ENCODE results near the gene PCNA. TPM values are rescaled to one million over a fixed set of nuclear protein-coding genes. Genes with fewer than 3 reads are reported as not detected.

PCNA gene
- total RNA-seq, 1 experiment from 2014 or later = 273 TPM

- ChIA-PET CTCF (interaction anchor here (1.5 kb wide), 1 partner anchor 20 kb away, joined by 5 read pairs; no protein-coding TSS in a partner anchor), POLR2A (no interaction called here), RAD21 (ENCODE audit: low non-redundant PET in 1 of 2, low total read pairs in 2 of 2, uncharacterized antibody in 2 of 2, unreplicated experiment in 2 of 2) (no interaction called here)
- peaks cover 0 to 10% of the 10 kb centered on the region in 2 experiments; a peak in 2 of 4 replicates for H3K4me1 ChIP-seq (ENCODE audit: control insufficient read depth in 1 of 2, insufficient read depth in 2 of 2, low read length in 2 of 2)
- DNase-seq (ENCODE audit: low read depth, low spot score) (no peak), ATAC-seq (no peak)
- H4K20me1 ChIP-seq (ENCODE audit: insufficient read depth) = no peaks in the 10 kb centered on the region
- H3K36me3 ChIP-seq (ENCODE audit: control insufficient read depth in 1 of 2, insufficient read depth in 2 of 2, low read length in 2 of 2) = no peaks in the 10 kb centered on the region
- TF ChIP-seq, protein P1, sequence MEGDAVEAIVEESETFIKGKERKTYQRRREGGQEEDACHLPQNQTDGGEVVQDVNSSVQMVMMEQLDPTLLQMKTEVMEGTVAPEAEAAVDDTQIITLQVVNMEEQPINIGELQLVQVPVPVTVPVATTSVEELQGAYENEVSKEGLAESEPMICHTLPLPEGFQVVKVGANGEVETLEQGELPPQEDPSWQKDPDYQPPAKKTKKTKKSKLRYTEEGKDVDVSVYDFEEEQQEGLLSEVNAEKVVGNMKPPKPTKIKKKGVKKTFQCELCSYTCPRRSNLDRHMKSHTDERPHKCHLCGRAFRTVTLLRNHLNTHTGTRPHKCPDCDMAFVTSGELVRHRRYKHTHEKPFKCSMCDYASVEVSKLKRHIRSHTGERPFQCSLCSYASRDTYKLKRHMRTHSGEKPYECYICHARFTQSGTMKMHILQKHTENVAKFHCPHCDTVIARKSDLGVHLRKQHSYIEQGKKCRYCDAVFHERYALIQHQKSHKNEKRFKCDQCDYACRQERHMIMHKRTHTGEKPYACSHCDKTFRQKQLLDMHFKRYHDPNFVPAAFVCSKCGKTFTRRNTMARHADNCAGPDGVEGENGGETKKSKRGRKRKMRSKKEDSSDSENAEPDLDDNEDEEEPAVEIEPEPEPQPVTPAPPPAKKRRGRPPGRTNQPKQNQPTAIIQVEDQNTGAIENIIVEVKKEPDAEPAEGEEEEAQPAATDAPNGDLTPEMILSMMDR (IDR thresholded peaks at IDR 0.05 in 2 of 3, conservative IDR thresholded peaks at IDR 0.05 in 1 of 3; ENCODE audit: borderline replicate concordance in 1 of 3, insufficient read depth in 1 of 3, low read depth in 2 of 3, low read length in 2 of 3) = no peak
- TF ChIP-seq CEBPB (IDR thresholded peaks at IDR 0.05; ENCODE audit: low read depth) (no peak), ZNF274 (IDR thresholded peaks at IDR 0.05; ENCODE audit: low read depth, low read length) (no peak), SIN3A (IDR thresholded peaks at IDR 0.05; ENCODE audit: low read depth) (no peak), SP1 (IDR thresholded peaks at IDR 0.05; ENCODE audit: low read depth) (no peak), MAX (IDR thresholded peaks at IDR 0.05) (no peak), TCF7L2 (IDR thresholded peaks at IDR 0.05; ENCODE audit: borderline replicate concordance, extremely low read depth, insufficient read depth, insufficient read length) (no peak), EGR1 (IDR thresholded peaks at IDR 0.05; ENCODE audit: low read depth) (no peak), EZH2phosphoT487 (IDR thresholded peaks at IDR 0.05; ENCODE audit: borderline replicate concordance) (no peak)
- TF ChIP-seq, protein P2, sequence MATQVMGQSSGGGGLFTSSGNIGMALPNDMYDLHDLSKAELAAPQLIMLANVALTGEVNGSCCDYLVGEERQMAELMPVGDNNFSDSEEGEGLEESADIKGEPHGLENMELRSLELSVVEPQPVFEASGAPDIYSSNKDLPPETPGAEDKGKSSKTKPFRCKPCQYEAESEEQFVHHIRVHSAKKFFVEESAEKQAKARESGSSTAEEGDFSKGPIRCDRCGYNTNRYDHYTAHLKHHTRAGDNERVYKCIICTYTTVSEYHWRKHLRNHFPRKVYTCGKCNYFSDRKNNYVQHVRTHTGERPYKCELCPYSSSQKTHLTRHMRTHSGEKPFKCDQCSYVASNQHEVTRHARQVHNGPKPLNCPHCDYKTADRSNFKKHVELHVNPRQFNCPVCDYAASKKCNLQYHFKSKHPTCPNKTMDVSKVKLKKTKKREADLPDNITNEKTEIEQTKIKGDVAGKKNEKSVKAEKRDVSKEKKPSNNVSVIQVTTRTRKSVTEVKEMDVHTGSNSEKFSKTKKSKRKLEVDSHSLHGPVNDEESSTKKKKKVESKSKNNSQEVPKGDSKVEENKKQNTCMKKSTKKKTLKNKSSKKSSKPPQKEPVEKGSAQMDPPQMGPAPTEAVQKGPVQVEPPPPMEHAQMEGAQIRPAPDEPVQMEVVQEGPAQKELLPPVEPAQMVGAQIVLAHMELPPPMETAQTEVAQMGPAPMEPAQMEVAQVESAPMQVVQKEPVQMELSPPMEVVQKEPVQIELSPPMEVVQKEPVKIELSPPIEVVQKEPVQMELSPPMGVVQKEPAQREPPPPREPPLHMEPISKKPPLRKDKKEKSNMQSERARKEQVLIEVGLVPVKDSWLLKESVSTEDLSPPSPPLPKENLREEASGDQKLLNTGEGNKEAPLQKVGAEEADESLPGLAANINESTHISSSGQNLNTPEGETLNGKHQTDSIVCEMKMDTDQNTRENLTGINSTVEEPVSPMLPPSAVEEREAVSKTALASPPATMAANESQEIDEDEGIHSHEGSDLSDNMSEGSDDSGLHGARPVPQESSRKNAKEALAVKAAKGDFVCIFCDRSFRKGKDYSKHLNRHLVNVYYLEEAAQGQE (IDR thresholded peaks at IDR 0.05; ENCODE audit: low read depth) = no peak
- H2AFZ ChIP-seq (ENCODE audit: low read depth, low read length, poor library complexity, severe bottlenecking) = no peak overlapping the region
- no peaks in the 10 kb centered on the region for H3K9me2 ChIP-seq (ENCODE audit: insufficient read depth)
- H3K9me3 ChIP-seq (ENCODE audit: control insufficient read depth in 1 of 2, insufficient read depth in 1 of 2, low read depth in 1 of 2, low read length in 2 of 2) = no peaks in the 10 kb centered on the region
- no peak overlapping the region for H3K9ac ChIP-seq (ENCODE audit: low read length)
- no TSS peak for BruUV-seq (replicated peaks)
- no peak overlapping the region for H3K4me3 ChIP-seq (replicated peaks in 1 of 2; ENCODE audit: low read depth in 1 of 2, low read length in 2 of 2)
- no peaks in the 10 kb centered on the region for H3K27me3 ChIP-seq (ENCODE audit: insufficient read depth, low read length)
- no peak overlapping the region for H3K27ac ChIP-seq (ENCODE audit: low read depth, low read length)
- no peak overlapping the region for H3K4me2 ChIP-seq (ENCODE audit: low read length)
- no peaks in the 10 kb centered on the region for H3K79me2 ChIP-seq (ENCODE audit: insufficient read depth, low read length)
- intact Hi-C loops (cut with micrococcal nuclease) = no loop called here
Observed at GRCh38 chr20:5080384-5080877, 39.3 kb downstream of the PCNA start.
